ENCODE measurements around the gene MLX.

Gene MLX

DNA sequence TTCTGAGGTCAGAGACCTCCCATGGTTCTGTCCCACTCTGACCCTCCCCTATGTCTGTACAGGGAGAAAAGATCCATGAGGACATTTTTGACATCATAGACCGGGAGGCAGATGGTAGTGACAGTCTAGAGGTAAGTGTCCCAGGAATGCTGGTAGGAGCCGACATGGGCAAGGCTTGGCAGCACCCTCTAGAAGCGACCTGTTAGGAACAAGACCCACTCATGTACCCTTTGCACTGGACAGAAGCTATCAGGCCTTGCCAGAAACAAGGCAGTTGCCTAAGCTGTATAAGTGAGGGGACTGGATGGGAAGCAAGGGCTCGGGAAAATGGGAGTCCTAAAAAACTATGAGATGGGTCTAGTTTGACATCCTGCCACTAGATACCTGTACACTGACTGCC is 45.1 kb downstream of the MLX start:
- Histone ChIP-seq H3K27ac (ENCODE audit: low read length) (no peak overlapping the region), H3K4me3 (ENCODE audit: low read length) (no peak overlapping the region), H4K20me1 (ENCODE audit: insufficient read depth, low read length) (no peaks in the 10 kb centered on the region), H3K27me3 (replicated peaks; ENCODE audit: insufficient read depth, low read length) (no peaks in the 10 kb centered on the region), H3K79me2 (ENCODE audit: low read length) (peaks cover 75% of the 10 kb centered on the region), H3F3A (ENCODE audit: insufficient read depth, low read length) (peaks cover 16% of the 10 kb centered on the region), H3K4me2 (ENCODE audit: low read depth, low read length) (no peak overlapping the region), H2AFZ (ENCODE audit: low read length) (no peak overlapping the region), H3K9me2 (replicated peaks; ENCODE audit: insufficient read depth, low read length) (no peaks in the 10 kb centered on the region), H3K4me1 (ENCODE audit: low read length) (peaks cover 3% of the 10 kb centered on the region; the same call in 1 of the 2 replicates), H3K9ac (ENCODE audit: low read length) (no peak overlapping the region), H3K36me3 (replicated peaks; ENCODE audit: insufficient read depth, low read length) (peaks cover 4% of the 10 kb centered on the region; the same call in 1 of the 2 replicates), H3K9me3 (replicated peaks; ENCODE audit: insufficient read depth, low read length) (no peaks in the 10 kb centered on the region)
- no peak for TF ChIP-seq CTCF (IDR thresholded peaks at IDR 0.05; ENCODE audit: low read length)
- no peak for DNase-seq

- Histone ChIP-seq H3F3A (ENCODE audit: insufficient read depth, low read length) (peaks cover 28% of the 10 kb centered on the region), H3K9ac (ENCODE audit: low read length) (no peak overlapping the region), H4K20me1 (ENCODE audit: insufficient read depth, low read length) (no peaks in the 10 kb centered on the region), H3K9me2 (replicated peaks; ENCODE audit: insufficient read depth, low read length) (no peaks in the 10 kb centered on the region), H3K4me2 (ENCODE audit: low read depth, low read length) (no peak overlapping the region), H3K27me3 (replicated peaks; ENCODE audit: insufficient read depth, low read length) (no peaks in the 10 kb centered on the region), H3K27ac (ENCODE audit: low read length) (no peak overlapping the region), H3K9me3 (replicated peaks; ENCODE audit: insufficient read depth, low read length) (no peaks in the 10 kb centered on the region), H2AFZ (ENCODE audit: low read length) (no peak overlapping the region), H3K4me1 (ENCODE audit: low read length) (peaks cover 14% of the 10 kb centered on the region), H3K4me3 (ENCODE audit: low read length) (no peak overlapping the region), H3K36me3 (replicated peaks; ENCODE audit: insufficient read depth, low read length) (peaks cover 4% of the 10 kb centered on the region; the same call in 1 of the 2 replicates), H3K79me2 (ENCODE audit: low read length) (peaks cover 57% of the 10 kb centered on the region)
- no peak for DNase-seq
- TF ChIP-seq EZH2 (optimal IDR thresholded peaks at IDR 0.05; ENCODE audit: low read depth, low read length) (no peak), CTCF (IDR thresholded peaks at IDR 0.05; ENCODE audit: low read length) (no peak), EZH2phosphoT487 (IDR thresholded peaks at IDR 0.05; ENCODE audit: low read length) (no peak)
These were observed 46.9 kb downstream of the MLX start for GRCh38 chr17:42613699-42614295.

DNA sequence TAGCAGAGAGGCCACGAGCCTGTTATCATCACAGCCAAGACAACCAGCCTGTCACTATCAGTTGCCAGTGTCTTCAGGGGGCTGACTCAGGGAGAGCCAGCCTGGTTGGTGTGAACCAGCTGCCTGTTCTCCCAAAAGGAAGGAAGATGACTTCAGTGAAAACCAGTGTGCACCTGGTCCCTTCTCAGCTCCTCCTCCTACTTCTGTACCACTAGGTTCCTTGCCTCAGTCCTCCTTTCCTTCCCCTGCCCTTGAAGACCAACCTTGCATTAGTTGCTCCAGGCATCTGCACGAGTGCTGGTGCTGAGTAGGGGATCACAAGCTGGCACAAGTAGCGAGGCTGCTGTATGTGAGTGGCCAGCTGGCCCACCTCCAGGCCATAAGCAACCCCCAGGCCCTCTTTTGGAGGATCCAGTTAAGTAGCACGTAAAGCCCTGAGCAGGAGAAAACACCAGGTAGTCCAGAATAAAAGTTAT is 51.1 kb downstream of the MLX start:
- Histone ChIP-seq H3K4me1 (ENCODE audit: low read length) (peaks cover 27% of the 10 kb centered on the region), H3F3A (ENCODE audit: insufficient read depth, low read length) (peaks cover 32% of the 10 kb centered on the region), H3K4me2 (ENCODE audit: low read depth, low read length) (peak overlapping the region; percentile 93), H3K9me3 (replicated peaks; ENCODE audit: insufficient read depth, low read length) (no peaks in the 10 kb centered on the region), H3K36me3 (replicated peaks; ENCODE audit: insufficient read depth, low read length) (peaks cover 4% of the 10 kb centered on the region; the same call in 1 of the 2 replicates), H4K20me1 (ENCODE audit: insufficient read depth, low read length) (no peaks in the 10 kb centered on the region), H3K9ac (ENCODE audit: low read length) (peak overlapping the region; percentile 71), H3K4me3 (ENCODE audit: low read length) (peak overlapping the region; percentile 43), H2AFZ (ENCODE audit: low read length) (no peak overlapping the region), H3K9me2 (replicated peaks; ENCODE audit: insufficient read depth, low read length) (no peaks in the 10 kb centered on the region), H3K27me3 (replicated peaks; ENCODE audit: insufficient read depth, low read length) (no peaks in the 10 kb centered on the region), H3K79me2 (ENCODE audit: low read length) (peaks cover 23% of the 10 kb centered on the region), H3K27ac (ENCODE audit: low read length) (peak overlapping the region; percentile 97)
- DNase-seq: peak; percentile 88
- TF ChIP-seq CTCF (IDR thresholded peaks at IDR 0.05; ENCODE audit: low read length) (no peak), EZH2phosphoT487 (IDR thresholded peaks at IDR 0.05; ENCODE audit: low read length) (no peak), EZH2 (optimal IDR thresholded peaks at IDR 0.05; ENCODE audit: low read depth, low read length) (no peak)
